ENCODE results near the gene TTN.

TTN gene

GRCh38 chr2:178807227-178808008, at the start of gene TTN:
Gene TTN, minus strand, starts transcription at chr2:178807423. Its CDS starts 2,781 bp downstream, at chr2:178804642.
- DNase-seq (ENCODE audit: insufficient read length, low spot score) (no peak), FAIRE-seq (no peak)

- no peak for FAIRE-seq
- DNase-seq (ENCODE audit: insufficient read length, low spot score) = no peak
Observed at GRCh38 chr2:178855151-178855550, 47.9 kb upstream of the TTN start.

- no peak for FAIRE-seq
Observed at GRCh38 chr2:178848335-178848734, 41.1 kb upstream of the TTN start.

GRCh38 chr2:178846458-178846802, 39.2 kb upstream of the TTN start:
- no peak for DNase-seq (ENCODE audit: insufficient read length, low spot score)
- no peak for FAIRE-seq

More at GRCh38 chr2:178848335-178848734, 41.1 kb upstream of the TTN start:
- DNase-seq (ENCODE audit: insufficient read length, low spot score) = no peak

DNA sequence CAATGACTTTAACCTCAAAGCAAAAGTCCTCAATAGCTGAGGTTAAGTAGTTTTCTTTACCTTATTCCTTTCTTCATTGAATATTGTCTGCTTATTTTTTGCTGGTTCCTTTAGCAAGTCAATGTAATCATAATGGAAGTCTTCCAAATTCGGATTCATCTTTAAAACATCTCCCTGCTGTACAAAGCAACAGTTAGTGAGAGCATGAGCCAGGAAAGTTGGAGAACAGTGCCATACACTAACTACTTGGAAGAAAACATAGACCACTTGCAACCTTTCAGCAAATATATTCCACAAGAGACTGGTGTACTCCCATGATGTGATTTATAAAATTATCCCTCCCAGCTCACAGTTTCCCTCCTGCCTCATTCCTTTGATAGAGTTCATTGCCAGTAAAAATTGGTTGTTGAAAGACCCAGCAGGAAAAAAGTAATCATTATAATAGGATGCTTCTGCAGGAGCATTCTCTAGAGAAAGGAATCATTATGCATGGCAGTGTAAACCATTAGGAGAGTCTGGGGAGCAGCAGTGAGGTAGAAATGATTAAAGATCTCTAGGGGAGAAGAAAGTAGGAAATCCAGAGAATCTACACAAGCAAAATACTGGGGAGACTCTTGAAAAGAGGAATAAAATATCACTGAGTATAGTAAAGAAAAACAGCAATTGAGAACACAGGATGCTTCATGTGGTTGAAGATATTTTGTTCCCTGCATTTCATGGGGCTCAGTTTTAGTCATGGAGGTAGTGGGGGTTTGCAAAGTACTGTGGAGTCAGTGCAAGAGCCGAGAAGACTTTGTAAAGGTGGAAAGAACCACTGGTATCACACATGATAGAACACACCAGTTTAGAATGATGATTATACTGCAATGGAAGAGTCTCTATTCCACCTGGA, 38.6 kb upstream of the TTN start:
- FAIRE-seq (no peak), DNase-seq (ENCODE audit: insufficient read length, low spot score) (no peak)

DNA sequence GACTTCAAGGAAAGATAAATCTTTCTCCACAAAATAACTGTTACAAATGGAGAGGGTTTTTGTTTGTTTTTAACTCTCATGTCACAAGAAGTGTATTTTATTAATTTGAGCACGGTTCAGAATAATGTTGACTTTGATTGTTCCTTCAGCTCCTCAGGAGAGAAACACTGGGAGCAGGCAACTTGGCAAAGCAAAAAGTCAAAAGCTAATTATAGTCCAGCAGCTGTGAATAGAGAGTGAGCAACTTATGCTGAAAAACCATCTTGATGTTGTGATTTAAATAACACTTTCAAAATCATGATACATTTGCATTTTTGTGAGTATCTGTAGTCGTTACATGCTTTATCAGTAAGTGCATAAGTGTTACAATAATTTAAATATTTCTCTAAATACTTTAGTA, 37.5 kb upstream of the TTN start:
- DNase-seq (ENCODE audit: insufficient read length, low spot score) (no peak), FAIRE-seq (no peak)

GRCh38 chr2:178844269-178844668, 37.0 kb upstream of the TTN start:
- DNase-seq (ENCODE audit: insufficient read length, low spot score) (no peak), FAIRE-seq (no peak)

- DNase-seq (ENCODE audit: insufficient read length, low spot score) (no peak), FAIRE-seq (peak; percentile 31)
Observed at GRCh38 chr2:178843697-178844096, 36.5 kb upstream of the TTN start.

GRCh38 chr2:178836807-178837206, 29.6 kb upstream of the TTN start:
- DNase-seq (ENCODE audit: insufficient read length, low spot score) (no peak), FAIRE-seq (no peak)

GRCh38 chr2:178834086-178834485, 26.9 kb upstream of the TTN start:
- FAIRE-seq (no peak), DNase-seq (ENCODE audit: insufficient read length, low spot score) (no peak)

DNA sequence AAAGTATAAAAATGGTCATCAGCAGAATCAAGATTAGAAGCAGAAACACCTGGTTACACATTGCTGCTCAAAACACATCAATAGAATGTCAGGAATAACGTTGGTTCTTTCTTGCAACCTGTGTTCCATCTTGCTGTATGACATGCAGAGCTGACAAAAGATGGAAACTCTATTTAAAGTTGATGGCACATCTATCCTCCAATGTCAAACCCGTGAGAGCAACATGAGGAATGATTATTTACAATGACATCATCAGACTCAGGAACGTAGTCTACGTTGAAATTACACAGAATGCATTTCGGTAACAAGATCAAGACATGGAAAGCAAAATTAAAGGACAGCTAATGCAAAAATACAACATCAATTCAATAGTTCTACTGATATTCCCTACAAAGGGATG, 26.2 kb upstream of the TTN start:
- DNase-seq (ENCODE audit: insufficient read length, low spot score) (no peak), FAIRE-seq (no peak)

DNA sequence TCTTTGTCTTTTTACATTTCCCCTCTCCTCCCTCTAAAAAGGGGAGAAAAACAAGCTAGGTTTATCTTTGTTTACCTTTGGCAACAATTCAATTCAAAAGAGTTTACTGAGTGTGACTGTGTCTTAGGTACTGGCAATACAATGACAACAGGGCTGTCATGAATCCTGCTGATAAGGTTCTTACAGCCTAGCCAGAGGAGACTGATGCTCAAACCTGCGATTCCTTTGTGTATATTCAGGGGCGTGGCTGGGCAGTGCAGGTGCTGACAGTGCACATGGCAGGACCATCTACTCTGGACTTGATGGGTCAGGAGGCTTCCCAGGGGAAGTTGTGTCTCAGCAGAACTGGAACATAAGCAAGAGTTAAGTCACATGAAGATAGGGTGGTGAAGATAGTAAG, 23.2 kb upstream of the TTN start:
- DNase-seq (ENCODE audit: insufficient read length, low spot score) = no peak
- no peak for FAIRE-seq

- no peak for DNase-seq (ENCODE audit: insufficient read length, low spot score)
- FAIRE-seq = no peak
Observed at GRCh38 chr2:178829981-178830380, 22.8 kb upstream of the TTN start.

GRCh38 chr2:178829299-178829960, 22.2 kb upstream of the TTN start:
- no peak for DNase-seq (ENCODE audit: insufficient read length, low spot score)
- FAIRE-seq = no peak

GRCh38 chr2:178828486-178828881, 21.3 kb upstream of the TTN start:
- DNase-seq (ENCODE audit: insufficient read length, low spot score) (no peak), FAIRE-seq (no peak)

DNA sequence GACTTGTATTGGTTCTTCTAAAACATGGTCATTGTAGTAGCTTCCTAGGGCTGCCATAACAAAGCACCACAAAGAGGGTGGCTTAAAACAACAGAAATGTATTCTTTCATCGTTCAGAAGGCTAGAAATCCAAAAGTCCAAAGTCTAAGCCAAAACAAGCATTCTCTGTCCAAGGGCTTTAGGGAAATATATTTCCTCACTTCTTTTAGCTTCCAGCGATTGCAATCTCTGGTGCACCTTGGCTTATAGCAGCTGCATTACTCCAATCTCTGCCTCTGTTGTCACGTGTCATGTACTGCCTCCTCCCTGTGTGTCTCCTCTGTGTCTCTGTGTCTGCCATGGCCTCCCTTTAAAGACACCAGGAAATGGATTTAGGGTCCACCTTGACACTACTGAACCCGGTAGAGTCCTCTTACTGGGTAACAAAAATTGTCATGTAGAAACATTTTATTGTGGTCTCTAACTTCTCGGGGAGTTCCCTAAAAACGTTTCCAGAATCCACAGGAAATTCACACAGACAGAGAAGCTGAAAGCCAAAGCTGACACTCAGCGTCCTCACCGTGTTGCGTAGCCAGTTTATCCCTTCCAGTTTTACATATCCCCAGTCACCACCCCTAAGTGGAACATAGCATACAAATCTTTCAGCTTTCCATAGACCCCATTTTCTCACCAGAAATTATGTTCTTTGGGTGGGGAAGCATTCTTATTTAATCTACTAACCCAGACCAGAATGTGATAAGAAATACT, 20.7 kb upstream of the TTN start:
- no peak for FAIRE-seq
- no peak for DNase-seq (ENCODE audit: insufficient read length, low spot score)

- FAIRE-seq (no peak), DNase-seq (ENCODE audit: insufficient read length, low spot score) (no peak)
Observed at GRCh38 chr2:178827111-178827510, 19.9 kb upstream of the TTN start.

DNA sequence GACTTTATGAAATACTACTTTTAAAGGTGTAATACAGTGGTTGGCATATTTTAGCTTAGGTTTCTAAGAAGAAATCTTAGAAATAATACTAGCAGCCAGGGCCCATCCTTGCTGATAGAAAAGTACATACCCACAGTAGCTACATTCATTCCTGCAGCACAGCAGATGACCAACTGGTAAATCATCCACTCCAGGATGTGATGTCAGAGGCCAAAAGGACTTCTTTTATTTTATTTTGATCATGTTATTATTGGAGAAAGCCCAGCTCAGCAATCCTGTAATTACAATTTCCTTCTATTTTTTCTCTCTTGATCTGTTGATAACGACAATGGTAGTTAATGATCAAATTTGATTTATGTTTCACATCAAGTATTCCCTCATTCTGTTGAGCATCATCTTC, 18.0 kb upstream of the TTN start:
- DNase-seq (ENCODE audit: insufficient read length, low spot score) (no peak), FAIRE-seq (no peak)

DNA sequence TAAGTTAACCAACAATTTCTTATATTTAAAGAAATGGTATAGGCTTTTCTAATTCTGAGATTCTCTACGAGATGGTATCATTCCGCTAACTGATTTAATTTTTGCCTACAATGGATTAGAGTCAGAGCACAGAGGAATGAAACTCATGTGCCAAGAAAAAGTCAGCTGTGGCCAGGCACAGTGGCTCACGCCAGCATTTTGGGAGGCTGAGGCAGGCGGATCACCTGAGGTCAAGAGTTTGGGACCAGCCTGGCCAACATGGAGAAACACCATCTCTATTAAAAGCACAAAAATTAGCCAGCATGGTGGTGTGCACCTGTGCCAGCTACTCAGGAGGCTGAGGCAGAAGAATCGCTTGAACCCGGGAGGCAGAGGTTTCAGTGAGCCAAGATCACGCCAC, 17.0 kb upstream of the TTN start:
- DNase-seq (ENCODE audit: insufficient read length, low spot score) (no peak), FAIRE-seq (no peak)

DNA sequence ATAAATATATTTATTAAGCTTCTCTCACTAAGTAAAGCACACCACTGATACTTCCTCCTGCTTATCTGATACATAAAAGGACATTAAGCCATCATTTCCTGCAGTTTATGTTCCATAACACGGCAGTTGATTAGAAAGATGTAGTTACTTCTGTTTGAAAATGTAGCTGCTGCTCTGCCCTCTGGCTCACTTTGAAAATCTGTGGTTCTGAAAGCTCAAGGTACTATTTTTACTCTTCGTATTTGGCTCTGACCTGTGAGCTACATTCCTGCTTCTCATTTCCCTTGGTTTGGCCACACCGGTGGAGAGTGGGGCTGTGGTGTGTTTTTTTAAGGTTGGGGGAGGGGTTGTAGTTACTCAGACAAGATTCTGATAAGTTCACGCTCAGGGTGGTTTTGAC, 12.8 kb upstream of the TTN start:
- no peak for DNase-seq (ENCODE audit: insufficient read length, low spot score)
- peak; percentile 84 for FAIRE-seq

Data from GM19239 (cell line).